NCI-H2081 (cell line): ENCODE measurements around the gene TAPBP.
A peak's percentile ranks its signal among the peaks of the same experiment; 100 is the strongest.
"Not testable (repeated sequence)": the region's sequence is repeated elsewhere in the genome, so short reads cannot be mapped to it uniquely, and the experiment has no call there.

Source experiments
- DNase-seq, 2 experiments: peaks; one replicate each; lab custom pipeline; 2025; lab: John Stamatoyannopoulos, UW

TAPBP gene

GRCh38 chr6:33313709-33314514, at the start of gene TAPBP:
TSS of gene TAPBP (minus strand) at chr6:33314078. CDS start at chr6:33314041, 37 bp downstream.
- peak in 1 of 2 experiments; percentile 32 for DNase-seq

GRCh38 chr6:33363486-33363885, 49.6 kb upstream of the TAPBP start:
- DNase-seq = not testable (repeated sequence)

- no peak for DNase-seq
Observed at GRCh38 chr6:33359331-33359730, 45.5 kb upstream of the TAPBP start.

GRCh38 chr6:33357160-33357871, 43.4 kb upstream of the TAPBP start:
- DNase-seq = not testable (repeated sequence)

- DNase-seq = no peak
Observed at GRCh38 chr6:33356295-33356694, 42.4 kb upstream of the TAPBP start.

- not testable (repeated sequence) for DNase-seq
Observed at GRCh38 chr6:33355860-33356259, 42.0 kb upstream of the TAPBP start.

GRCh38 chr6:33347816-33348215, 33.9 kb upstream of the TAPBP start:
- DNase-seq = no peak

GRCh38 chr6:33346972-33347371, 33.1 kb upstream of the TAPBP start:
- not testable (repeated sequence) for DNase-seq

GRCh38 chr6:33344701-33345697, 31.1 kb upstream of the TAPBP start:
- peak; percentile 73 to 80 for DNase-seq

- DNase-seq = no peak
Observed at GRCh38 chr6:33343953-33344611, 30.2 kb upstream of the TAPBP start.

- not testable (repeated sequence) for DNase-seq
Observed at GRCh38 chr6:33343606-33343952, 29.7 kb upstream of the TAPBP start.

- no peak for DNase-seq
Observed at GRCh38 chr6:33339193-33339592, 25.3 kb upstream of the TAPBP start.

- no peak for DNase-seq
Observed at GRCh38 chr6:33336495-33336894, 22.6 kb upstream of the TAPBP start.

GRCh38 chr6:33335916-33336315, 22.0 kb upstream of the TAPBP start:
- DNase-seq = no peak

- no peak for DNase-seq
Observed at GRCh38 chr6:33333666-33334065, 19.8 kb upstream of the TAPBP start.

GRCh38 chr6:33330736-33331135, 16.9 kb upstream of the TAPBP start:
- DNase-seq = no peak

GRCh38 chr6:33329058-33329457, 15.2 kb upstream of the TAPBP start:
- DNase-seq = no peak

GRCh38 chr6:33324125-33324524, 10.2 kb upstream of the TAPBP start:
- peak in 1 of 2 experiments; percentile 21 for DNase-seq

- DNase-seq = peak in 1 of 2 experiments; percentile 79
Observed at GRCh38 chr6:33323623-33323948, 9.7 kb upstream of the TAPBP start.

- DNase-seq = no peak
Observed at GRCh38 chr6:33321227-33321626, 7.3 kb upstream of the TAPBP start.

- no peak for DNase-seq
Observed at GRCh38 chr6:33320315-33321181, 6.7 kb upstream of the TAPBP start.
